H1 (cell line): ENCODE data around the gene KIAA1671. TPM values are rescaled to one million over a fixed set of nuclear protein-coding genes. Genes with fewer than 3 reads are reported as not detected.

Experiments
- CTCF ChIA-PET: fragments of 300-600 bp; sonication (Branson Sonifier 250); formaldehyde crosslinking; loops from one replicate; lab custom pipeline; 2021; ENCODE audit not compliant: partially characterized antibody; lab: Charles Lee
- POLR2A ChIA-PET: fragments of 300-600 bp; sonication (Branson Sonifier 250); formaldehyde crosslinking; loops from one replicate; lab custom pipeline; 2021; ENCODE audit warnings: inconsistent platforms; ENCODE audit not compliant: partially characterized antibody; lab: Charles Lee
- DNase-seq, 2 experiments: peaks; one replicate each; pipeline versions ENCODE4 v3.0.0 to v3.0.0-alpha.2; 2010 to 2022; ENCODE audit warnings: low spot score in 2 of 2, low read depth in 1 of 2, mixed read lengths in 1 of 2
- FAIRE-seq: peaks from 2 replicates; lab custom pipeline; 2011; peaks lifted over from hg19 to GRCh38; lab: Jason Lieb, UNC
- H2AFZ ChIP-seq: 2 replicates; pipeline ENCODE4 v1.8.1; 2012; ENCODE audit warnings: low read length, inconsistent platforms
- H2AK5ac ChIP-seq: 2 replicates; pipeline ENCODE4 v1.6.1; 2013; ENCODE audit warnings: low read depth, low read length
- H2BK120ac ChIP-seq: replicated peaks from 2 replicates; pipeline ENCODE3; 2013; ENCODE audit warnings: low read depth, low read length, inconsistent platforms
- H2BK12ac ChIP-seq: 2 replicates; pipeline ENCODE4 v1.6.1; 2013; ENCODE audit warnings: low read depth, low read length
- H2BK15ac ChIP-seq: 2 replicates; pipeline ENCODE4 v1.6.1; 2013; ENCODE audit warnings: low read length
- H2BK20ac ChIP-seq: 2 replicates; pipeline ENCODE4 v1.6.1; 2013; ENCODE audit warnings: low read length
- H2BK5ac ChIP-seq: 2 replicates; pipeline ENCODE4 v1.6.1; 2013; ENCODE audit warnings: low read depth, low read length
- H3K14ac ChIP-seq: 2 replicates; pipeline ENCODE4 v1.6.1; 2013; ENCODE audit warnings: inconsistent platforms; ENCODE audit not compliant: insufficient read length
- H3K18ac ChIP-seq: 2 replicates; pipeline ENCODE4 v1.6.1; 2013; ENCODE audit warnings: low read length; ENCODE audit errors: extremely low read depth
- H3K23ac ChIP-seq: 2 replicates; pipeline ENCODE4 v1.6.1; 2013; ENCODE audit warnings: inconsistent platforms; ENCODE audit not compliant: insufficient read length
- H3K23me2 ChIP-seq: 2 replicates; pipeline ENCODE4 v1.6.1; 2013; ENCODE audit warnings: low read depth, low read length
- H3K27ac ChIP-seq: 2 replicates; pipeline ENCODE4 v1.6.1; 2011; ENCODE audit warnings: low read depth, low read length, inconsistent platforms
- H3K27me3 ChIP-seq, 4 experiments: replicated peaks in 1 of 4; 1 replicate in 1 of 4; 2 replicates in 3 of 4; pipeline versions ENCODE4 v1.6.1 to v1.8.1; 2011 to 2013; ENCODE audit warnings: low read length in 3 of 4, mild to moderate bottlenecking in 3 of 4, inconsistent platforms in 2 of 4, mixed read lengths in 2 of 4, moderate library complexity in 1 of 4; ENCODE audit not compliant: control insufficient read depth in 3 of 4, insufficient read depth in 3 of 4; ENCODE audit errors: extremely low read depth in 1 of 4
- H3K36me3 ChIP-seq, 4 experiments: 2 replicates each; pipeline versions ENCODE4 v1.6.1 to v1.8.1; 2011 to 2013; ENCODE audit warnings: mild to moderate bottlenecking in 4 of 4, low read length in 3 of 4, moderate library complexity in 2 of 4, control low read depth in 1 of 4, inconsistent platforms in 1 of 4; ENCODE audit not compliant: insufficient read depth in 4 of 4, control insufficient read depth in 2 of 4
- H3K4ac ChIP-seq: replicated peaks from 2 replicates; pipeline ENCODE3; 2013; ENCODE audit warnings: low read length, low read depth, mixed read lengths, inconsistent platforms; ENCODE audit not compliant: insufficient read length
- H3K4me1 ChIP-seq, 4 experiments: replicated peaks in 1 of 4; 1 replicate in 1 of 4; 2 replicates in 3 of 4; pipeline versions ENCODE4 v1.6.1 to v1.8.1; 2011 to 2013; ENCODE audit warnings: low read length in 3 of 4, inconsistent platforms in 2 of 4, mixed read lengths in 1 of 4; ENCODE audit not compliant: insufficient read depth in 4 of 4, control insufficient read depth in 3 of 4
- H3K4me2 ChIP-seq, 2 experiments: 2 replicates each; pipeline versions ENCODE4 v1.6.1 to v1.8.1; 2011 to 2013; ENCODE audit warnings: low read depth in 2 of 2, low read length in 2 of 2, control low read depth in 1 of 2, inconsistent platforms in 1 of 2, mild to moderate bottlenecking in 1 of 2; ENCODE audit not compliant: insufficient read depth in 1 of 2
- H3K4me3 ChIP-seq, 4 experiments: fragments of 200-600, 300-600 bp in 1 of 4; sonication (generic), shearing (Covaris generic), sonication (Bioruptor Twin) in 1 of 4; 2 replicates each; pipeline versions ENCODE4 v1.5.1 to v1.8.1; 2011 to 2016; ENCODE audit warnings: low read length in 4 of 4, low read depth in 3 of 4, control low read depth in 2 of 4, inconsistent platforms in 2 of 4, mild to moderate bottlenecking in 2 of 4, mixed read lengths in 1 of 4, moderate library complexity in 1 of 4; ENCODE audit not compliant: insufficient read depth in 2 of 4; ENCODE audit errors: extremely low read depth in 1 of 4
- H3K56ac ChIP-seq: replicated peaks from 2 replicates; pipeline ENCODE3; 2013; ENCODE audit warnings: low read depth, mild to moderate bottlenecking, mixed read lengths, low read length, inconsistent platforms; ENCODE audit not compliant: insufficient read length
- H3K79me1 ChIP-seq: 2 replicates; pipeline ENCODE4 v1.6.1; 2013; ENCODE audit warnings: low read depth, low read length, control low read depth
- H3K79me2 ChIP-seq, 2 experiments: 2 replicates each; pipeline versions ENCODE4 v1.6.1 to v1.8.1; 2012 to 2013; ENCODE audit warnings: low read length in 2 of 2, mild to moderate bottlenecking in 2 of 2, inconsistent platforms in 1 of 2; ENCODE audit not compliant: insufficient read depth in 2 of 2, control insufficient read depth in 1 of 2
- H3K9ac ChIP-seq, 4 experiments: replicated peaks in 1 of 4; 1 replicate in 1 of 4; 2 replicates in 3 of 4; pipeline versions ENCODE4 v1.6.1 to v1.8.1; 2011 to 2013; ENCODE audit warnings: low read depth in 3 of 4, low read length in 3 of 4, control low read depth in 2 of 4, mild to moderate bottlenecking in 2 of 4, moderate library complexity in 2 of 4, inconsistent platforms in 1 of 4; ENCODE audit errors: extremely low read depth in 1 of 4
- H3K9me3 ChIP-seq, 2 experiments: 2 replicates each; pipeline versions ENCODE4 v1.6.1 to v1.8.1; 2012 to 2013; ENCODE audit warnings: mild to moderate bottlenecking in 2 of 2, moderate library complexity in 2 of 2, control low read depth in 1 of 2, inconsistent platforms in 1 of 2, low read depth in 1 of 2, low read length in 1 of 2, mixed read lengths in 1 of 2; ENCODE audit not compliant: insufficient read depth in 2 of 2
- H4K20me1 ChIP-seq, 2 experiments: replicated peaks in 1 of 2; 2 replicates each; pipeline versions ENCODE3 to v1.8.1; 2011 to 2013; ENCODE audit warnings: inconsistent platforms in 2 of 2, low read length in 2 of 2, mild to moderate bottlenecking in 1 of 2; ENCODE audit not compliant: insufficient read depth in 2 of 2, control insufficient read depth in 1 of 2
- H4K5ac ChIP-seq: 2 replicates; pipeline ENCODE4 v1.6.1; 2013; ENCODE audit warnings: low read length, low read depth, mixed read lengths, inconsistent platforms; ENCODE audit not compliant: insufficient read length
- H4K8ac ChIP-seq: 2 replicates; pipeline ENCODE4 v1.8.0; 2013; ENCODE audit warnings: mild to moderate bottlenecking, moderate library complexity, low read length, inconsistent platforms; ENCODE audit not compliant: insufficient read depth; ENCODE audit errors: extremely low read depth
- H4K91ac ChIP-seq: replicated peaks from 2 replicates; pipeline ENCODE3; 2013; ENCODE audit warnings: low read length, mixed read lengths, inconsistent platforms; ENCODE audit not compliant: insufficient read length
- ASH2L ChIP-seq: fragments of 200-600, 300-600 bp; sonication (generic); IDR thresholded peaks from one replicate; pipeline ENCODE4 v1.7.1; 2017; ENCODE audit warnings: low read length
- BRCA1 ChIP-seq: IDR thresholded peaks from 2 replicates; pipeline ENCODE4 v1.6.1; 2012; ENCODE audit warnings: low read depth, low read length, improper control_type of control experiment
- CHD1 ChIP-seq: IDR thresholded peaks from 2 replicates; pipeline ENCODE4 v1.6.1; 2012; ENCODE audit warnings: low read depth, low read length, improper control_type of control experiment
- CREB1 ChIP-seq: IDR thresholded peaks from 2 replicates; pipeline ENCODE4 v1.6.1; 2012; ENCODE audit warnings: inconsistent platforms
- CTBP2 ChIP-seq: IDR thresholded peaks from 2 replicates; pipeline ENCODE4 v1.7.0; 2011; ENCODE audit warnings: borderline replicate concordance, mild to moderate bottlenecking, moderate library complexity, mixed read lengths, low read length; ENCODE audit not compliant: insufficient read depth, insufficient read length
- EP300 ChIP-seq, 2 experiments: IDR thresholded peaks; 1 replicate in 1 of 2; 2 replicates in 1 of 2; pipeline ENCODE4 v1.6.1; 2011 to 2012; ENCODE audit warnings: low read depth in 2 of 2, low read length in 2 of 2, mild to moderate bottlenecking in 2 of 2, borderline replicate concordance in 1 of 2, inconsistent platforms in 1 of 2, moderate library complexity in 1 of 2
- HDAC6 ChIP-seq: IDR thresholded peaks from one replicate; pipeline ENCODE4 v1.7.1; 2012; ENCODE audit warnings: low read depth, mild to moderate bottlenecking, inconsistent platforms, low read length, moderate library complexity
- JUND ChIP-seq: IDR thresholded peaks from 2 replicates; pipeline ENCODE4 v1.6.1; 2011; ENCODE audit warnings: mild to moderate bottlenecking, improper control_type of control experiment, low read length
- KDM1A ChIP-seq: fragments of 200-600, 300-600 bp; sonication (generic); IDR thresholded peaks from 2 replicates; pipeline ENCODE4 v1.7.1; 2016; ENCODE audit warnings: mild to moderate bottlenecking, low read length, borderline replicate concordance
- POLR2AphosphoS5 ChIP-seq: IDR thresholded peaks from 2 replicates; pipeline ENCODE4 v1.6.1; 2011; ENCODE audit warnings: low read depth, low read length
- SIRT6 ChIP-seq: IDR thresholded peaks from one replicate; pipeline ENCODE4 v1.7.1; 2012; ENCODE audit warnings: low read length, inconsistent platforms
- SRF ChIP-seq: IDR thresholded peaks from 2 replicates; pipeline ENCODE4 v1.6.1; 2011; ENCODE audit warnings: mild to moderate bottlenecking, low read depth, low read length, moderate library complexity
- TAF7 ChIP-seq: optimal IDR thresholded peaks from 2 replicates; pipeline ENCODE3; 2011; ENCODE audit warnings: low read depth, mild to moderate bottlenecking, inconsistent platforms, low read length, moderate library complexity, borderline replicate concordance
- TCF12 ChIP-seq: IDR thresholded peaks from 2 replicates; pipeline ENCODE4 v1.6.1; 2011; ENCODE audit warnings: low read depth, mild to moderate bottlenecking, low read length
- YY1 ChIP-seq: IDR thresholded peaks from 2 replicates; pipeline ENCODE4 v1.6.1; 2011; ENCODE audit warnings: low read depth, mild to moderate bottlenecking, low read length
- ZNF274 ChIP-seq: IDR thresholded peaks from 2 replicates; pipeline ENCODE4 v1.7.0; 2012; ENCODE audit warnings: low read length, borderline replicate concordance; ENCODE audit errors: extremely low read depth
- WGBS, 2 experiments: shearing (Covaris generic) in 1 of 2; methylation state at CpG; one replicate each; pipeline versions ENCODE4 v1.1.6 to v1.1.7; 2013 to 2015; ENCODE audit warnings: low lambda C conversion rate in 2 of 2, mixed read lengths in 2 of 2, inconsistent platforms in 1 of 2, low coverage in 1 of 2, missing lambda C conversion rate in 1 of 2; ENCODE audit not compliant: insufficient replicate concordance in 2 of 2, insufficient coverage in 1 of 2, insufficient read length in 1 of 2; ENCODE audit errors: extremely low coverage in 1 of 2, missing lambda C conversion rate in 1 of 2; 5-methylcytosine and 5-hydroxymethylcytosine counted together
- polyA plus RNA-seq, 7 experiments: library from polyadenylated mRNA; depleted of rRNA in 3 of 7; stranded (reverse) in 5 of 7; unstranded in 2 of 7; fragments of >200 nt in 5 of 7; fragments of 200-250 nt in 2 of 7; gene quantifications; 1 replicate in 5 of 7; 2 replicates in 1 of 7; 4 replicates in 1 of 7; pipeline versions ENCODE4 v1.2.1 to v1.2.3, GENCODE V29; 2011 to 2013; ENCODE audit warnings: missing spikeins in 2 of 7, mixed read lengths in 2 of 7
- total RNA-seq: library from RNA; stranded (reverse); fragmentation: NEBNext Ultra II Directional; extraction: Animal tissue kit (Norgen Biotek cat#: 25700); gene quantifications from 2 replicates; pipeline ENCODE4 v1.2.1, GENCODE V29; 2021

KIAA1671 gene
- total and polyA plus RNA-seq, 2 of the 8 experiments (the other 6 are each of a cell fraction or from before 2014, with no cell fraction given) = 6.4 to 23.9 TPM

- FAIRE-seq (no peak), DNase-seq (no peak)
- Histone ChIP-seq H3K9ac (no peak overlapping the region), H2BK120ac (no peak overlapping the region), H3K36me3 (peaks cover 0 to 6% (median 0%) of the 10 kb centered on the region in 4 experiments; a peak in 1 of 8 replicates), H3K79me1 (no peaks in the 10 kb centered on the region; the same call in 1 of the 2 replicates), H2AK5ac (no peak overlapping the region), H3K23ac (no peak overlapping the region), H3K18ac (no peak overlapping the region), H4K5ac (no peak overlapping the region), H3K56ac (no peak overlapping the region), H4K8ac (no peak overlapping the region), H2BK12ac (no peak overlapping the region), H3K4me2 (no peak overlapping the region), H3K27me3 (no peaks in the 10 kb centered on the region), H3K27ac (no peak overlapping the region), H3K4me3 (no peak overlapping the region), H4K20me1 (peaks cover 0 to 2% of the 10 kb centered on the region in 2 experiments), H3K79me2 (no peaks in the 10 kb centered on the region), H3K4ac (no peak overlapping the region), H2BK5ac (no peak overlapping the region), H3K4me1 (peaks cover 0 to 6% (median 4%) of the 10 kb centered on the region in 4 experiments; a peak in 4 of 7 replicates), H3K23me2 (no peaks in the 10 kb centered on the region; the same call in 1 of the 2 replicates), H2BK15ac (no peak overlapping the region), H3K14ac (no peak overlapping the region), H2BK20ac (no peak overlapping the region), H4K91ac (no peak overlapping the region), H3K9me3 (no peaks in the 10 kb centered on the region), H2AFZ (no peak overlapping the region)
- WGBS, 2 experiments = 90% methylated on average over 7 of the region's 7 CpGs; no CpG with 5 or more reads in 1 of the 2 experiments
- ChIA-PET CTCF (interaction anchor here (0.6 to 3.4 kb wide), 4 partner anchors 11 to 188 kb away, joined by 3 to 14 read pairs (median 4); no protein-coding TSS in a partner anchor), POLR2A (no interaction called here)
- TF ChIP-seq TCF12 (no peak), JUND (no peak), SRF (no peak), EP300 (IDR thresholded peaks at IDR 0.05; ENCODE audit: borderline replicate concordance in 1 of 2, low read depth in 2 of 2, low read length in 2 of 2) (no peak), ASH2L (no peak), TAF7 (no peak), POLR2AphosphoS5 (no peak), CTBP2 (no peak), CREB1 (no peak), CHD1 (no peak), BRCA1 (no peak), YY1 (no peak), KDM1A (no peak), ZNF274 (no peak), HDAC6 (no peak), SIRT6 (no peak)
Measured at GRCh38 chr22:25016311-25016710, 63.8 kb downstream of the KIAA1671 start.
